ENCODE measurements around the gene SCNN1G. TPM values are rescaled to one million over a fixed set of nuclear protein-coding genes. Genes with fewer than 3 reads are reported as not detected.

SCNN1G gene
- total and polyA plus RNA-seq, 2 of the 13 experiments (the other 11 are each of a cell fraction or from before 2014, with no cell fraction given), result not detected

GRCh38 chr16:23255000-23255399 lies 72.5 kb downstream of the SCNN1G start:
- Histone ChIP-seq H3K9me3 (ENCODE audit: low read length) (no peaks in the 10 kb centered on the region), H3K27me3 (ENCODE audit: control insufficient read depth in 1 of 2, insufficient read depth in 2 of 2, low read length in 2 of 2) (peaks cover 2 to 12% of the 10 kb centered on the region in 2 experiments; a peak in 4 of 5 replicates), H4K20me1 (ENCODE audit: insufficient read depth, low read length) (no peaks in the 10 kb centered on the region), H3K4me1 (ENCODE audit: insufficient read depth, low read length) (no peaks in the 10 kb centered on the region), H3K4me2 (ENCODE audit: low read depth, low read length) (no peak overlapping the region), H3K4me3 (replicated peaks in 1 of 3; ENCODE audit: insufficient read depth in 1 of 3, low read depth in 2 of 3, low read length in 3 of 3) (no peak overlapping the region), H3K79me2 (ENCODE audit: insufficient read depth, low read length) (no peaks in the 10 kb centered on the region), H3K36me3 (replicated peaks in 1 of 2; ENCODE audit: control insufficient read depth in 1 of 2, insufficient read depth in 2 of 2, low read length in 2 of 2) (no peaks in the 10 kb centered on the region), H3K27ac (ENCODE audit: extremely low read length, insufficient read depth, low read length) (no peak overlapping the region), H2AFZ (ENCODE audit: low read length) (no peak overlapping the region), H3K9ac (ENCODE audit: insufficient read depth, low read depth, low read length) (no peak overlapping the region)
- 9% methylated on average over 4 of the region's 4 CpGs for WGBS (ENCODE audit: low lambda C conversion rate)
- ChIA-PET POLR2A (no interaction called here), CTCF (ENCODE audit: low intra/inter-chr PET ratio, low total read pairs) (no interaction called here)
- in situ Hi-C loops (cut with HindIII; ENCODE audit: extremely low pct_ligation_motif_present, low pct_unique_long_range_greater_than_20kb) (no loop called here), intact Hi-C loops (cut with micrococcal nuclease; ENCODE audit: unreplicated experiment) (no loop called here)
- no TSS peak for BruUV-seq (replicated peaks)
- DNase-seq (ENCODE audit: low spot score) (no peak), FAIRE-seq (no peak), ATAC-seq (no peak)
- no peak for TF ChIP-seq ZFP91 (CRISPR knock-in tag; IDR thresholded peaks at IDR 0.05; ENCODE audit: borderline replicate concordance)
- no peak for TF ChIP-seq ZNF597 (CRISPR knock-in tag; IDR thresholded peaks at IDR 0.05)
- TF ChIP-seq ZNF230 (CRISPR knock-in tag; IDR thresholded peaks at IDR 0.05), result no peak
- no peak for TF ChIP-seq ZNF546 (CRISPR knock-in tag; conservative IDR thresholded peaks at IDR 0.05)
- TF ChIP-seq RBAK (CRISPR knock-in tag; IDR thresholded peaks at IDR 0.05), result no peak
- TF ChIP-seq SCMH1 (CRISPR knock-in tag; IDR thresholded peaks at IDR 0.05; ENCODE audit: borderline replicate concordance), result no peak
- TF ChIP-seq ZBTB20 (CRISPR knock-in tag; IDR thresholded peaks at IDR 0.05; ENCODE audit: borderline replicate concordance, low read depth), result no peak
- TF ChIP-seq GPN1 (CRISPR knock-in tag; IDR thresholded peaks at IDR 0.05; ENCODE audit: borderline replicate concordance), result no peak
- no peak for TF ChIP-seq ZNF770 (CRISPR knock-in tag; IDR thresholded peaks at IDR 0.05)
- TF ChIP-seq, protein P1, sequence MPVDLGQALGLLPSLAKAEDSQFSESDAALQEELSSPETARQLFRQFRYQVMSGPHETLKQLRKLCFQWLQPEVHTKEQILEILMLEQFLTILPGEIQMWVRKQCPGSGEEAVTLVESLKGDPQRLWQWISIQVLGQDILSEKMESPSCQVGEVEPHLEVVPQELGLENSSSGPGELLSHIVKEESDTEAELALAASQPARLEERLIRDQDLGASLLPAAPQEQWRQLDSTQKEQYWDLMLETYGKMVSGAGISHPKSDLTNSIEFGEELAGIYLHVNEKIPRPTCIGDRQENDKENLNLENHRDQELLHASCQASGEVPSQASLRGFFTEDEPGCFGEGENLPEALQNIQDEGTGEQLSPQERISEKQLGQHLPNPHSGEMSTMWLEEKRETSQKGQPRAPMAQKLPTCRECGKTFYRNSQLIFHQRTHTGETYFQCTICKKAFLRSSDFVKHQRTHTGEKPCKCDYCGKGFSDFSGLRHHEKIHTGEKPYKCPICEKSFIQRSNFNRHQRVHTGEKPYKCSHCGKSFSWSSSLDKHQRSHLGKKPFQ (CRISPR knock-in tag; IDR thresholded peaks at IDR 0.05; ENCODE audit: insufficient replicate concordance), result no peak
- no peak for TF ChIP-seq JUND (CRISPR knock-in tag; IDR thresholded peaks at IDR 0.05)
- TF ChIP-seq CHD2 (IDR thresholded peaks at IDR 0.05; ENCODE audit: low read depth, low read length), result no peak
- TF ChIP-seq HMG20B (CRISPR knock-in tag; conservative IDR thresholded peaks at IDR 0.05), result no peak

All from HepG2 (cell line).